ENCODE measurements around the gene CHN2.

Gene CHN2

GRCh38 chr7:29369909-29370488, 175.4 kb downstream of the CHN2 start:
- DNase-seq: peak in 3 of 4 experiments; percentile 5 to 31 (median 9)

- peak in 3 of 4 experiments; percentile 23 to 51 (median 30) for DNase-seq
Measured at GRCh38 chr7:29370531-29371314, 176.1 kb downstream of the CHN2 start.

- DNase-seq: no peak
Measured at GRCh38 chr7:29371472-29371871, 176.9 kb downstream of the CHN2 start.

DNA sequence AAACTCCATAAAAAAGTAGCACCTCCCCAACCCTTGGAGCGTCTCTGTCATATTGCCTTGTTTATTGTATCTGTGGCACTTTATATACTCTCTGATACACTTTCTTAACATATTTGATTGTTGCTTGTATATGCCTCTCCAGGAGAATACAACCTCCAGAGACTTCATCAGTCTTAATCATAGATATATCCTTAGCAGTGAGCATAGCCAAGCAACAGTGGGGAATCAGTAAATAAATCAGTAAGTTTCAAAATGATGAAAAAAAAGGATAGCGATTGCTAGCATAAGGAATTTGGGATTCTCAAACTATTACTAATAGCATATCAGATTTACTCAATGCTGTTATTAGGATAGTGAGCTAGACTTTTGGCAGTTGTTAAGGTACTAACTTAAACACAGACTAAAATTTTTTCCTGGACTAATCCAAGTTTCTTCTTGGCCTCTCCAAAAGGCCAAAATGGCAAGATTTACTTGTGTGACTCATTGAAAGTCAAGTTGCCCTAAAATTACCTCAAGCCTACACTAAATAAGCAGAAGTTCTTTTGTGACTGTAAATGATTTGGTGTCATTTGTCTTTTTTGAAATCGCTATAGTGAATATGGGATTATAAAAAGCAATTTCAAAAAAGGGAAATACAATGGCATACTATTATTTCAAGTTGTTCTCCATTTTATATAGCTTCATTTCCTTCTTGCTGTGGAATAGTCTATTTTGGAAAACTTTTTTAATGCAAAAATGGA, 177.9 kb downstream of the CHN2 start:
- peak; percentile 33 to 88 (median 58) for DNase-seq

- DNase-seq: peak in 2 of 4 experiments; percentile 10 to 35
Measured at GRCh38 chr7:29375641-29376562, 181.3 kb downstream of the CHN2 start.

- no peak for DNase-seq
Measured at GRCh38 chr7:29377718-29378117, 183.1 kb downstream of the CHN2 start.

DNA sequence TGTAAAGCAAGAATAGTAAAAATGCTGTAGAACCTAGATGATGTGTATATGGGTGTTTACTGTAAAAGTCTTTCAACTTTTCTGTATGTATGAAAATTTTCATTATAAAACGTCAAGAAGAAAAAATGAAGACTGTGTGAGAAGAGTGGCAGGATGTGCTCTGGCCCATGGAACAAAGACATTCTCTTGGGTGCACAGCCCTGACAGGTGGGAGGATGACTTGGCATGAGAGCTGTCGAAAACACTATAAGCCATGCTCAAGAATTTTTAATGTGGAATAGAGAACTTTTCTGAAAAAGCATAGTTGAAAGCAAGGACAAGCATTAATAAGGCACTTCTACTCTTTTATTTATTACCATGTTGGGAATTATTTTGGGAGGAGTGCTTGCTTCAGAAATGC, 185.0 kb downstream of the CHN2 start:
- DNase-seq: no peak

DNA sequence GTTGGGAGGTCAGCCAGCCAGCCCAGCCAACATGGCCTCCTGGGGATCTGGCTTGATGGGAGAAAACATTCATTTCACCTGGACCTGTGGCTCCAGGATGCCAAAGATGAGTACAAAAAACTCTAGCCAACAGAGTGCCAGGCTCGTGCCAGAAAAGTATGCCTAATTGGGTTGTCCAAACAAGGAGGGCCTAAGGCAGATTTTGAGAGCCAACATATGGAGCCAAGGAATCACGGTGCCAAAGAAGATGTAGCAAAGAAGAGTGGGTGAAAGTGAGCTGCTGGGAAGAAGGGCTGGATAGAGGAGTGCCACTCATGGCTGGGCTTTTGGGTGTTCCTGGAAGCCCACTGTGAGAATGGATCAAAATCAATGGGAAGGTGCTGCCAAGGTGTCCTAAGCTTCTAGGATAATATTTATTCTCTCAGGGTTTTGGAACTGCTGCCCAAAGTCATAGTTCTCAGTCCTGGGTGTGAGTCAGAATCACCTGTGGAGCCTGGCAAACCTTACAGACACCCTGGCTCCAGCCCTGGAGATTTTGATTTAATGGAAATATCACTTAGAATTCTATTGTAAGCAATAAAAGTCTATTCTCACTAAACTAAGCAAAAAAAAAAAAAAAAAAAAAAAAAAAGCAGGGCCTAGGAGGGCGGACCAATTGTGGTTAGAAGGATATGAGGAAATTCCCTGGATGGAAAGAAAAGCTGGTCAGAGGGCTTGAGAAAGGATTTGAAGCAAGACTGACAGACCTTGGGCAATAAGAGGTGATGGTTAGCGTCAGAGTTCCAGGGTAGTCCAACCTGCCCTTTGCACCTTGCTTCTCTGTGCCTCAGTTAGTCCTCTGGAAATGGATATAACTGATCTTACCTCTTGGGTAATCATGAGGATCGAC, 186.9 kb downstream of the CHN2 start:
- DNase-seq: peak in 3 of 4 experiments; percentile 10 to 45 (median 14)

DNA sequence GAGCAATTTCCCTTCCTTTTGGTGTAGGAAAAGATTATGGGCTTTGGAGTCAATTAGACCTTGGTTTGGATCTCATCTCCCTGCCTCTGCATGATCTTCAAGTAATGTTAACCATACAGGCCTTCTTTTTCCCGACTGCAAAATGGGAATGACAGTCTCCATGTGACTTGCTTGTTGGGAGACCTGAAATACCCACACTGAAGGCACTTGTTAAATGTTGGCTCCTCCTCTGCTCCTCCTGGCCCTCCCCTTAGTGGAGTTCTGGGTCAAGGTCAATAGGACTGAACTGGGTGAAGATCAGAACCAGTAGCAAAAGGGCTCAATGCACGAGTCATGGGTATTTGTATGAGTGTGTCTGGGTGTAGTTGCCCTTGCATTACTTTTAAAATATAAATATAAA, 189.7 kb downstream of the CHN2 start:
- DNase-seq: no peak

GRCh38 chr7:29385214-29385814, 190.7 kb downstream of the CHN2 start:
- no peak for DNase-seq

GRCh38 chr7:29386196-29386765, 191.7 kb downstream of the CHN2 start:
- DNase-seq: no peak

GRCh38 chr7:29391262-29391661, 196.7 kb downstream of the CHN2 start:
- DNase-seq: no peak

DNA sequence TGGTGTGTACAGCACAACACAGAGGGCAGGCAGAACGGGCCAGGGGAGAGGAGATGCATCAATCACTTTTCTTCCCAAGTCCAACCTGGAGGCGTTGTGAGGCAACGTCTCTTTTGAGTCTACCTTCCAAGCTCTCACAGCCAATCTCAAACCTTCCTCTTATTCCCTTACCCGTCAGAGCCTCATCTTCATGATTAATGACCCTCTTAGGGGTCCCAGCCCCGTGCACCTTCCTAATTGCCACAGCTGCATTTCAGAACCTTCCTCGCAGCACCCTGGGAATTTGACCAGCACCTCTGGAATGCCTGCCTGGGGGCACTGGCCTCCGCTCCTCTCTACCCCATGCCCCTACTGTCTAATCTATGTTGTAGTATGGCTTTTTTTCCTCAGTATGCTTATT, 199.7 kb downstream of the CHN2 start:
- no peak for DNase-seq

GRCh38 chr7:29396563-29396962, 202.0 kb downstream of the CHN2 start:
- DNase-seq: no peak

DNA sequence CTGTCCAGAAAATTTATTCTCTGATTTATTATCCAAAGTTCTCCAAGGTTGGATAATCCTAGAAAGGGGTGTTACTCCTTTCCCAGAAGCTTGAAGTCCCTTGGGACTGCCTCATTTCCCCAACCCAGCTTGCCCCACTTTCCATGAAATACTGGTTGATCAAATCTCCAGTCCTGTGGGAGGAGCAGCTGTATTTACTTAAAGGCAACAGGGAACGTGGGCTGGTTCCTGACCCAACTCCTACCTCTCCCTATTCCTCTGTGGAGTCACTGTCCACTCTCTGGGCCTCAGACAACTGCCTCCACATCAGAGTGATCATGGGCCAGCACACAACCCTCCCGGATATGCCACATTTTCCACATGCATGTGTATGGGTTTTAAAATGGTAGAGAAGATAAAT, 202.8 kb downstream of the CHN2 start:
- DNase-seq: no peak

- DNase-seq: no peak
Measured at GRCh38 chr7:29398011-29398410, 203.4 kb downstream of the CHN2 start.

DNA sequence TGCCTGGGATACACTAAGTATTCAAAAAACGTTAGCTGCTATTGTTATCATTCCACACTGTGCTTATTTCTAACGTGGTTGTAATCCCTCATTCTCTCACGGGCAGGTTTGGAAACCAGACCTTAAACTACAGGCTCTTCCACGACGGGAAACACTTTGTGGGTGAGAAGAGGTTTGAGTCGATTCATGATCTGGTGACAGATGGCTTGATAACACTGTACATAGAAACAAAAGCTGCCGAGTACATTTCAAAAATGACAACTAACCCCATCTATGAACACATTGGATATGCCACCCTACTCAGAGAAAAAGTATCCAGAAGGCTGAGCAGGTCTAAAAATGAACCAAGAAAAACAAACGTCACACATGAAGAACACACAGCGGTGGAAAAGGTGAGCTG, 205.9 kb downstream of the CHN2 start:
- DNase-seq: no peak

DNA sequence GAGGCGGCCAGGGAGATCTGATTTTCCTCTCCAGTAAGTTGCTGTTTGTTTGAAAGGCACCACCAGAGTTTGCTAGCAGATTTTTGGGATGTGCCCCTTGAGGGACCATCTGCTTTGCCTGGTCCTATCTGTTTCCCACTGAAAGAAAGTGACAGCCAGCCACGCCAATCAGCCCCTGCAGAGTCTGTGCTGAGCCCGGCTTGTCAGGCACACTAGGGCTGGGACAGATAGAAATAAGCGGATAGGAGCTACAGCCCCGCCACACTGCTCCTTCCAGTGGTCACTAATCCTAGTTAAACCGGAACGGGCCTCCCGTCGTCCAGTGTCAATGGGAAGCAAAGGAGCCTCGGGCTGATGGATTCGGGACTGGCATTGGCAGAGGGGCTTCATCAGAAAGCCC, 207.2 kb downstream of the CHN2 start:
- no peak for DNase-seq

DNA sequence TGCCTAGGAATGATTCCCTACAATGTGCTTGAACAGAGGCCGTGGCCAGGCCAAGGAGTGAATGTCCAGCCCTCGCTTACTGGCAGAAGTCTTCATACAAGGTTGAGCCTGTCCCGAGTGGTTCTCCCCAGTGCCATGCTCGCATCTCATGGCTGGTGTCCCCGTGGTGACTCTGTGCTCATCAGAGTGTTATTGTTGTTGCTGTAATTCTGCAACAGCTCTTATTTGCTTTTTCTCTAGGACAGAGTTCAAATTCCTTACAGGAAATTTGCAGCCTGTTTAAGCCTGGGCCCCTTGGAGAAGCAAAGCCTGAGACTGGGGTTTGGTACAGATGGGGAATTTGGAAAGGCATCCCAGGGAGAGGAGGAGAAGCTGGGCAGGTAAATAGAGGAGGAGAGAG, 211.3 kb downstream of the CHN2 start:
- no peak for DNase-seq

DNA sequence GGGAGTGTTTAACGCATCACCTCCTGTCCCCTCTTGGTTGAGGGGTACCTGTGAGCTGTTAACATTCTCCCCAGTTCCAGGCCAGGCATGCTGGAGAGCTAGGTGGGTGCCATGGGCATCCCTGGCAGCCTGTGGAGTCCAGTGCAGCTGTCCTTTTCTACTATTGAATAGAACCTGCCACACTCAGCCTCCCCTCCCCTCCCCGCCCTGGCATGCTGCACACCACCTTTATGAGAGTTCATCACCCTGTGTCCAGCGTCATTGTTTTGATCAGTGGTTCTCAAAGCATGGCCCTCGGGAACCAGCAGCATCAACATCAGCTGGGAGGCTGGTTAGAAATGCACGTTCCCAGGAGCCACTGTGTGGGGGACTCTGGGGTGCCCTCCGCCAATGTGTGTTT, 211.8 kb downstream of the CHN2 start:
- no peak for DNase-seq

GRCh38 chr7:29408841-29409243, 214.3 kb downstream of the CHN2 start:
- peak; percentile 73 to 90 (median 84) for DNase-seq
